H9 (cell line): ENCODE results near the gene RNF212. TPM values are rescaled to one million over a fixed set of nuclear protein-coding genes. Genes with fewer than 3 reads are reported as not detected.

Experiments used
- DNase-seq: peaks from one replicate; pipeline ENCODE4 v3.0.0-alpha.2; 2017
- H2AFZ ChIP-seq: one replicate; pipeline ENCODE4 v1.6.1; 2013; ENCODE audit warnings: mild to moderate bottlenecking, low read length, control low read depth, moderate library complexity
- H2AK5ac ChIP-seq: 2 replicates; pipeline ENCODE4 v1.6.1; 2013; ENCODE audit warnings: low read length, control low read depth, mixed read lengths; ENCODE audit not compliant: insufficient read length
- H2BK120ac ChIP-seq: one replicate; pipeline ENCODE4 v1.6.1; 2013; ENCODE audit warnings: low read depth, mild to moderate bottlenecking, low read length, control low read depth, inconsistent platforms; ENCODE audit not compliant: poor library complexity, severe bottlenecking
- H2BK12ac ChIP-seq: 2 replicates; pipeline ENCODE4 v1.6.1; 2013; ENCODE audit warnings: low read length, control low read depth, mixed read lengths, low read depth; ENCODE audit not compliant: insufficient read length
- H2BK15ac ChIP-seq: 2 replicates; pipeline ENCODE4 v1.6.1; 2013; ENCODE audit warnings: low read depth, low read length, control low read depth
- H2BK20ac ChIP-seq: one replicate; pipeline ENCODE4 v1.6.1; 2013; ENCODE audit warnings: low read depth, mild to moderate bottlenecking, low read length, control low read depth, inconsistent platforms; ENCODE audit not compliant: poor library complexity, severe bottlenecking
- H2BK5ac ChIP-seq: 2 replicates; pipeline ENCODE4 v1.6.1; 2013; ENCODE audit warnings: low read length, control low read depth, mixed read lengths; ENCODE audit not compliant: insufficient read length
- H3K14ac ChIP-seq: 2 replicates; pipeline ENCODE4 v1.6.1; 2013; ENCODE audit warnings: low read length, control low read depth; ENCODE audit not compliant: insufficient read depth
- H3K18ac ChIP-seq: 2 replicates; pipeline ENCODE4 v1.6.1; 2013; ENCODE audit warnings: low read depth, mild to moderate bottlenecking, mixed read lengths, low read length, control low read depth; ENCODE audit not compliant: insufficient read length
- H3K23ac ChIP-seq: 2 replicates; pipeline ENCODE4 v1.6.1; 2013; ENCODE audit warnings: low read length, control low read depth, mixed read lengths, low read depth; ENCODE audit not compliant: insufficient read length
- H3K23me2 ChIP-seq: 2 replicates; pipeline ENCODE4 v1.6.1; 2013; ENCODE audit warnings: low read depth, mild to moderate bottlenecking, mixed read lengths, low read length, control low read depth; ENCODE audit not compliant: insufficient read length, poor library complexity, severe bottlenecking
- H3K27ac ChIP-seq: 2 replicates; pipeline ENCODE4 v1.5.1; 2013; ENCODE audit warnings: low read length, control low read depth, mixed read lengths, low read depth; ENCODE audit not compliant: insufficient read length
- H3K27me3 ChIP-seq: 2 replicates; pipeline ENCODE4 v1.6.1; 2013; ENCODE audit warnings: low read length, control low read depth, inconsistent platforms; ENCODE audit not compliant: insufficient read depth
- H3K4ac ChIP-seq: 2 replicates; pipeline ENCODE4 v1.6.1; 2013; ENCODE audit warnings: low read depth, mild to moderate bottlenecking, control low read depth, inconsistent platforms, low read length, moderate library complexity
- H3K4me1 ChIP-seq: 2 replicates; pipeline ENCODE4 v1.6.1; 2013; ENCODE audit warnings: low read length, control low read depth, inconsistent platforms; ENCODE audit not compliant: insufficient read depth
- H3K4me2 ChIP-seq: 2 replicates; pipeline ENCODE4 v1.6.1; 2013; ENCODE audit warnings: low read length, control low read depth, mixed read lengths; ENCODE audit not compliant: insufficient read length, insufficient read depth
- H3K56ac ChIP-seq: 2 replicates; pipeline ENCODE4 v1.6.1; 2013; ENCODE audit warnings: low read depth, mild to moderate bottlenecking, mixed read lengths, low read length, control low read depth; ENCODE audit not compliant: insufficient read length
- H3K79me1 ChIP-seq: 2 replicates; pipeline ENCODE4 v1.6.1; 2013; ENCODE audit warnings: low read depth, mild to moderate bottlenecking, moderate library complexity, low read length, control low read depth, inconsistent platforms; ENCODE audit not compliant: insufficient read depth, poor library complexity, severe bottlenecking
- H3K79me2 ChIP-seq: 2 replicates; pipeline ENCODE4 v1.6.1; 2013; ENCODE audit warnings: low read length, control low read depth, inconsistent platforms; ENCODE audit not compliant: insufficient read depth
- H3K9ac ChIP-seq: 2 replicates; pipeline ENCODE4 v1.6.1; 2013; ENCODE audit warnings: low read length, control low read depth, mixed read lengths; ENCODE audit not compliant: insufficient read length; ENCODE audit errors: extremely low read depth
- H3K9me3 ChIP-seq: one replicate; pipeline ENCODE4 v1.6.1; 2013; ENCODE audit warnings: low read depth, low read length, inconsistent platforms; ENCODE audit not compliant: control insufficient read depth
- H3T11ph ChIP-seq: one replicate; pipeline ENCODE4 v1.6.1; 2013; ENCODE audit warnings: mild to moderate bottlenecking, low read length, control low read depth, inconsistent platforms
- H4K20me1 ChIP-seq: one replicate; pipeline ENCODE4 v1.6.1; 2013; ENCODE audit not compliant: control insufficient read depth, insufficient read length, insufficient read depth
- H4K5ac ChIP-seq: 2 replicates; pipeline ENCODE4 v1.6.1; 2013; ENCODE audit warnings: low read depth, mild to moderate bottlenecking, mixed read lengths, low read length, control low read depth; ENCODE audit not compliant: insufficient read length
- H4K8ac ChIP-seq: replicated peaks from 2 replicates; pipeline ENCODE4 v1.6.1; 2013; ENCODE audit warnings: low read length, control low read depth, mixed read lengths, low read depth; ENCODE audit not compliant: insufficient read length
- H4K91ac ChIP-seq: 2 replicates; pipeline ENCODE4 v1.6.1; 2013; ENCODE audit warnings: low read depth, mild to moderate bottlenecking, moderate library complexity, mixed read lengths, low read length, control low read depth; ENCODE audit not compliant: insufficient read length
- H3K27ac Mint-ChIP-seq, 3 experiments: 2 replicates in 2 of 3; 3 replicates in 1 of 3; pipeline ENCODE4 v1.8.0; 2020 to 2021; ENCODE audit warnings: mixed read lengths in 3 of 3, mild to moderate bottlenecking in 1 of 3, moderate library complexity in 1 of 3
- H3K27me3 Mint-ChIP-seq: 2 replicates; pipeline ENCODE4 v1.8.0; 2021; ENCODE audit warnings: low read depth, mild to moderate bottlenecking, moderate library complexity, mixed read lengths
- H3K36me3 Mint-ChIP-seq, 3 experiments: 2 replicates in 2 of 3; 3 replicates in 1 of 3; pipeline ENCODE4 v1.8.0; 2020 to 2021; ENCODE audit warnings: low read depth in 3 of 3, mixed read lengths in 3 of 3; ENCODE audit not compliant: insufficient read depth in 1 of 3
- H3K4me1 Mint-ChIP-seq, 2 experiments: 2 replicates each; pipeline ENCODE4 v1.8.0; 2020; ENCODE audit warnings: mixed read lengths in 2 of 2
- H3K4me3 Mint-ChIP-seq, 2 experiments: 2 replicates in 1 of 2; 3 replicates in 1 of 2; pipeline ENCODE4 v1.8.0; 2020 to 2021; ENCODE audit warnings: mild to moderate bottlenecking in 2 of 2, mixed read lengths in 2 of 2, moderate library complexity in 1 of 2
- H3K9me3 Mint-ChIP-seq, 2 experiments: 2 replicates in 1 of 2; 3 replicates in 1 of 2; pipeline ENCODE4 v1.8.0; 2020; ENCODE audit warnings: mild to moderate bottlenecking in 2 of 2, mixed read lengths in 2 of 2, moderate library complexity in 1 of 2
- CTCF ChIP-seq: fragments of 200-600 bp; sonication (generic); conservative IDR thresholded peaks from 3 replicates; pipeline ENCODE4 v1.8.0; 2021; ENCODE audit warnings: antibody characterized with exemption, mild to moderate bottlenecking
- WGBS: extraction: QIAGEN DNeasy Blood & Tissue Kit; methylation state at CpG from one replicate; pipeline ENCODE4 v1.1.7; 2013; ENCODE audit warnings: missing lambda C conversion rate, low lambda C conversion rate, mixed read lengths; ENCODE audit not compliant: insufficient read length; ENCODE audit errors: extremely low coverage; 5-methylcytosine and 5-hydroxymethylcytosine counted together
- total RNA-seq: library from RNA; stranded (reverse); gene quantifications from 2 replicates; pipeline ENCODE4 v1.2.1, GENCODE V29; 2021

RNF212 gene
- total RNA-seq, 1 experiment from 2014 or later = 3.0 TPM

DNA sequence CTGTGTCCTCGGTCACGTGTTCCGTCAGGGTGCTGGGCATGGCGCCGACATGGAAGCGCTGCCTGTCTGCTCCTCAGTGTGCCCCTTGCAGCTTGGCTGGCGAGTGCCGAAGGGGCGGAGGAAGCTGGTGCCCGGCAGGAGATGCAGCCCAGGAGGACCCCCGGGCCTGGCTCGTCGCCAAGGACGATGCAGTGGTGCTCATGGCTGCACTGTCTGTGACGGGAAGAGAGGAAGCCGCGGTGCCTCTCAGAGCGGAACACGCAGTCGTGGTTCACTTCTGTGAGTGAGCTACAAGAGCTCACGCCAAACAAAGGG lies 63.8 kb downstream of the RNF212 start:
- Histone ChIP-seq H4K5ac (no peak overlapping the region), H3K9me3 (no peaks in the 10 kb centered on the region), H3K23ac (no peak overlapping the region), H3K27ac (no peak overlapping the region), H3K79me1 (no peaks in the 10 kb centered on the region), H3K79me2 (no peaks in the 10 kb centered on the region), H3K14ac (no peak overlapping the region), H4K8ac (no peak overlapping the region), H3K18ac (no peak overlapping the region), H3K4me1 (no peaks in the 10 kb centered on the region), H3K23me2 (no peaks in the 10 kb centered on the region), H3K4ac (no peak overlapping the region), H3K4me2 (no peak overlapping the region), H2AFZ (no peak overlapping the region), H4K20me1 (no peaks in the 10 kb centered on the region), H3K56ac (no peak overlapping the region), H4K91ac (no peak overlapping the region), H3K27me3 (no peaks in the 10 kb centered on the region; the same call in 1 of the 2 replicates), H2BK15ac (no peak overlapping the region), H3K9ac (no peak overlapping the region), H2BK120ac (no peak overlapping the region), H2BK20ac (no peak overlapping the region), H2BK12ac (no peak overlapping the region), H2BK5ac (no peak overlapping the region), H3T11ph (no peak overlapping the region), H2AK5ac (no peak overlapping the region)
- H3K27ac Mint-ChIP-seq = no peak overlapping the region
- H3K4me1 Mint-ChIP-seq = 0 out of 4 replicates have a peak, but pooled peaks cover 2% of the 10 kb centered on the region in 2 experiments
- H3K4me3 Mint-ChIP-seq = no peak overlapping the region
- TF ChIP-seq CTCF = no peak
- peaks cover 67% of the 10 kb centered on the region for H3K27me3 Mint-ChIP-seq
- H3K9me3 Mint-ChIP-seq = peaks cover 0 to 5% of the 10 kb centered on the region in 2 experiments; a peak in 3 of 5 replicates
- peaks cover 0 to 2% (median 0%) of the 10 kb centered on the region in 3 experiments; a peak in 2 of 7 replicates for H3K36me3 Mint-ChIP-seq
- DNase-seq = peak; percentile 28
- no CpG with 5 or more reads among the region's 21 CpGs for WGBS
